Esophagus muscularis mucosa (tissue), 3 donors: ENCODE data around the gene BLM.

Source experiments
- CTCF ChIP-seq, 3 experiments: fragments of 200-600 bp in 2 of 3; fragments of 450-650 bp in 1 of 3; sonication (generic) in 2 of 3; IDR thresholded peaks; one replicate each; pipeline ENCODE4 v1.5.1; 2017 to 2019; ENCODE audit warnings: antibody characterized with exemption in 3 of 3, mild to moderate bottlenecking in 2 of 3, moderate library complexity in 1 of 3
- POLR2A ChIP-seq: fragments of 450-650 bp; IDR thresholded peaks from one replicate; pipeline ENCODE4 v1.6.1; 2017; ENCODE audit warnings: antibody characterized with exemption, moderate library complexity, mild to moderate bottlenecking, low read depth
- POLR2AphosphoS5 ChIP-seq, 2 donors: sonication (generic); formaldehyde crosslinking; IDR thresholded peaks; one replicate each; pipeline ENCODE4 v1.6.1; 2017; ENCODE audit warnings: antibody characterized with exemption in 2 of 2

- TF ChIP-seq CTCF (IDR thresholded peaks at IDR 0.05) (no peak), POLR2AphosphoS5 (IDR thresholded peaks at IDR 0.05) (no peak), POLR2A (no peak)
Measured at GRCh38 chr15:90838139-90838538, 121.0 kb downstream of the BLM start.
